A172 (cell line): ENCODE results near the gene ANXA10. TPM values are rescaled to one million over a fixed set of nuclear protein-coding genes. Genes with fewer than 3 reads are reported as not detected.

Experiments
- total RNA-seq: library from RNA; depleted of rRNA; stranded (reverse); fragments of >200 nt; shearing (Covaris generic); gene quantifications from 2 replicates; pipeline ENCODE4 v1.2.3, GENCODE V29; 2014; rRNA removed

Gene ANXA10
- total RNA-seq, 1 experiment from 2014 or later = 1.2 TPM

Other genes starting within 250 kb of the ANXA10 start
- gene DDX60, start 226.2 kb downstream of the ANXA10 start, total RNA-seq = 6.8 and 7.3 TPM in 2 replicates